ENCODE results near the gene ZBTB20. TPM values are rescaled to one million over a fixed set of nuclear protein-coding genes. Genes with fewer than 3 reads are reported as not detected.

ZBTB20 gene
- polyA plus RNA-seq, 3 donors: 1.3 to 3.2 (median 2.0) TPM

GRCh38 chr3:114651555-114651954, 495.5 kb downstream of the ZBTB20 start:
- H3K27ac ChIP-seq (ENCODE audit: low read depth in 1 of 2, low read length in 2 of 2): no peak overlapping the region
- intact Hi-C loops (cut with micrococcal nuclease): no loop called here
- H3K9ac ChIP-seq (ENCODE audit: insufficient read depth, low read length, poor library complexity, severe bottlenecking): no peak overlapping the region
- H3K4me1 ChIP-seq (ENCODE audit: control insufficient read depth in 1 of 2, insufficient read depth in 2 of 2, low read length in 2 of 2): no peaks in the 10 kb centered on the region
- H3K9me3 ChIP-seq (replicated peaks in 1 of 2; ENCODE audit: control insufficient read depth in 1 of 2, insufficient read depth in 1 of 2, low read length in 2 of 2): peaks cover 0 to 2% of the 10 kb centered on the region in 2 donors
- Mint-ChIP-seq H3K27me3 (ENCODE audit: low read depth in 3 of 3) (no peaks in the 10 kb centered on the region), H3K9me3 (peaks cover 0 to 5% (median 0%) of the 10 kb centered on the region in 7 donors), H3K27ac (no peak overlapping the region), H3K4me1 (no peaks in the 10 kb centered on the region), H3K4me3 (no peak overlapping the region), H3K36me3 (no peaks in the 10 kb centered on the region)
- TF ChIP-seq CTCF (IDR thresholded peaks at IDR 0.05): no peak
- H3K79me2 ChIP-seq (ENCODE audit: insufficient read depth, low read length): no peaks in the 10 kb centered on the region
- H3K27me3 ChIP-seq (ENCODE audit: control insufficient read depth in 2 of 2, insufficient read depth in 2 of 2, low read length in 2 of 2): no peaks in the 10 kb centered on the region
- no peaks in the 10 kb centered on the region for H4K20me1 ChIP-seq (ENCODE audit: insufficient read depth, low read length)
- WGBS (ENCODE audit: insufficient coverage): no CpG with 5 or more reads among the region's 4 CpGs
- no peak overlapping the region for H2AFZ ChIP-seq (ENCODE audit: insufficient read depth, low read depth, low read length, poor library complexity, severe bottlenecking)
- DNase-seq: no peak
- no peak overlapping the region for H3K4me3 ChIP-seq (replicated peaks in 1 of 3; ENCODE audit: low read depth in 2 of 3, low read length in 3 of 3)
- no peak overlapping the region for H3K4me2 ChIP-seq (replicated peaks; ENCODE audit: extremely low read depth, low read length, poor library complexity, severe bottlenecking)
- no peaks in the 10 kb centered on the region for H3K36me3 ChIP-seq (replicated peaks in 1 of 2; ENCODE audit: control insufficient read depth in 1 of 2, insufficient read depth in 2 of 2, low read length in 2 of 2)

- intact Hi-C loops (cut with micrococcal nuclease): no loop called here
- no peak overlapping the region for H3K4me2 ChIP-seq (replicated peaks; ENCODE audit: extremely low read depth, low read length, poor library complexity, severe bottlenecking)
These were observed 496.3 kb downstream of the ZBTB20 start for GRCh38 chr3:114650808-114651207.

More at GRCh38 chr3:114650808-114651207, 496.3 kb downstream of the ZBTB20 start:
- Histone ChIP-seq H3K4me1 (ENCODE audit: control insufficient read depth in 1 of 2, insufficient read depth in 2 of 2, low read length in 2 of 2) (no peaks in the 10 kb centered on the region), H3K36me3 (replicated peaks in 1 of 2; ENCODE audit: control insufficient read depth in 1 of 2, insufficient read depth in 2 of 2, low read length in 2 of 2) (no peaks in the 10 kb centered on the region), H3K27me3 (ENCODE audit: control insufficient read depth in 2 of 2, insufficient read depth in 2 of 2, low read length in 2 of 2) (no peaks in the 10 kb centered on the region), H4K20me1 (ENCODE audit: insufficient read depth, low read length) (no peaks in the 10 kb centered on the region), H3K4me3 (replicated peaks in 1 of 3; ENCODE audit: low read depth in 2 of 3, low read length in 3 of 3) (no peak overlapping the region), H3K27ac (ENCODE audit: low read depth in 1 of 2, low read length in 2 of 2) (no peak overlapping the region), H3K9me3 (replicated peaks in 1 of 2; ENCODE audit: control insufficient read depth in 1 of 2, insufficient read depth in 1 of 2, low read length in 2 of 2) (peaks cover 0 to 2% of the 10 kb centered on the region in 2 donors), H3K79me2 (ENCODE audit: insufficient read depth, low read length) (no peaks in the 10 kb centered on the region), H2AFZ (ENCODE audit: insufficient read depth, low read depth, low read length, poor library complexity, severe bottlenecking) (no peak overlapping the region), H3K9ac (ENCODE audit: insufficient read depth, low read length, poor library complexity, severe bottlenecking) (no peak overlapping the region)
- Mint-ChIP-seq H3K9me3 (peaks cover 0 to 5% (median 0%) of the 10 kb centered on the region in 7 donors), H3K27me3 (ENCODE audit: low read depth in 3 of 3) (no peaks in the 10 kb centered on the region), H3K36me3 (no peaks in the 10 kb centered on the region), H3K4me1 (no peaks in the 10 kb centered on the region), H3K4me3 (no peak overlapping the region), H3K27ac (no peak overlapping the region)
- no peak for DNase-seq
- no peak for TF ChIP-seq CTCF (IDR thresholded peaks at IDR 0.05)
- no CpG with 5 or more reads among the region's 3 CpGs for WGBS (ENCODE audit: insufficient coverage)

Data from CD14-positive monocyte (primary cell).